Heart left ventricle (tissue), 16 donors: ENCODE results near the gene FMN2. TPM values are rescaled to one million over a fixed set of nuclear protein-coding genes. Genes with fewer than 3 reads are reported as not detected.

Experiments
- ATAC-seq, 4 donors: fragments of 200-7000 bp; cut with Tn5 transposase; one replicate each; pipeline ENCODE4 v1.9.1; 2020 to 2022; ENCODE audit warnings: moderate library complexity in 4 of 4, mild to moderate bottlenecking in 3 of 4, moderate number of reproducible peaks in 1 of 4
- DNase-seq, 5 donors: peaks; one replicate each; pipeline ENCODE4 v3.0.0-alpha.2; 2020
- H3K27ac ChIP-seq, 12 donors: fragments of 200-600 bp; sonication (generic) in 4 of 12; one replicate each; pipeline versions ENCODE4 v1.5.0 to v1.8.0; 2016 to 2022; ENCODE audit warnings: mild to moderate bottlenecking in 2 of 12
- H3K27me3 ChIP-seq, 9 donors: fragments of 200-600 bp; sonication (generic) in 2 of 9; one replicate each; pipeline versions ENCODE4 v1.5.1 to v1.8.0; 2016 to 2022; ENCODE audit warnings: mild to moderate bottlenecking in 3 of 9
- H3K36me3 ChIP-seq, 9 donors: fragments of 200-600 bp; sonication (generic) in 2 of 9; one replicate each; pipeline versions ENCODE4 v1.5.0 to v1.8.0; 2018 to 2022; ENCODE audit warnings: mild to moderate bottlenecking in 2 of 9
- H3K4me1 ChIP-seq, 12 donors: fragments of 200-600 bp; sonication (generic) in 4 of 12; one replicate each; pipeline versions ENCODE4 v1.5.0 to v1.8.0; 2016 to 2022; ENCODE audit warnings: mild to moderate bottlenecking in 3 of 12
- H3K4me3 ChIP-seq, 12 donors: fragments of 200-600 bp; sonication (generic) in 4 of 12; one replicate each; pipeline versions ENCODE4 v1.5.0 to v1.8.0; 2017 to 2022; ENCODE audit warnings: mild to moderate bottlenecking in 9 of 12, moderate library complexity in 4 of 12
- H3K9me3 ChIP-seq, 12 donors: fragments of 200-600 bp; sonication (generic) in 4 of 12; one replicate each; pipeline versions ENCODE4 v1.5.0 to v1.8.0; 2016 to 2022; ENCODE audit warnings: mild to moderate bottlenecking in 1 of 12
- POLR2A ChIP-seq, 2 donors: fragments of 450-650 bp; IDR thresholded peaks; one replicate each; pipeline ENCODE4 v1.6.1; 2017; ENCODE audit warnings: antibody characterized with exemption in 2 of 2, mild to moderate bottlenecking in 2 of 2, moderate library complexity in 2 of 2
- WGBS, 4 donors: extraction: QIAGEN DNeasy Blood & Tissue Kit in 2 of 4; methylation state at CpG; one replicate each; pipeline versions ENCODE4 v1.1.5 to v1.1.7; 2013 to 2018; 5-methylcytosine and 5-hydroxymethylcytosine counted together
- intact Hi-C, 10 donors: fragments of 100-400 bp; cut with DNase I; formaldehyde crosslinking; loops; one replicate each; pipeline versions ENCODE4 v1.11.1 to v1.14.2; 2022
- polyA plus RNA-seq, 2 donors: library from polyadenylated mRNA; stranded (reverse); fragments of 200-250 nt; gene quantifications; one replicate each; pipeline ENCODE4 v1.2.3, GENCODE V29; 2013
- total RNA-seq, 9 donors: library from RNA; depleted of rRNA in 2 of 9; stranded (reverse); fragments of >200 nt in 2 of 9; fragmentation: NEBNext Ultra II Directional in 3 of 9; extraction: Animal tissue kit (Norgen Biotek cat#: 25700) in 3 of 9; gene quantifications; one replicate each; pipeline versions ENCODE4 v1.1.0 to v1.2.4, GENCODE V29; 2016 to 2023
- TF ChIP-seq, protein P1 (sequence below), 12 donors: fragments of 200-600 bp; sonication (generic) in 4 of 12; IDR thresholded peaks; one replicate each; pipeline versions ENCODE4 v1.5.0 to v1.8.0; 2018 to 2022; ENCODE audit warnings: antibody characterized with exemption in 12 of 12, mild to moderate bottlenecking in 5 of 12
- donor health status: ischemic (EF 13 %, LVEDD 7.1; RV severe dilation, severe dysfunction).
- donor health status: healthy with polysubstance abuse.
- donor health status: DM: no; HTN: yes; CAD: no.
- donor health status: DM: no; HTN: no; CAD: no.
- donor health status: ischemic (EF 25% LVEDD 6.9; RV normal size, moderate dysfunction).
- donor health status: ischemic (EF 25% LVEDD 5.7; RV mildly dilated, moderate dysfunction).
- donor health status: healthy.
- donor health status: DM: yes; HTN: yes; CAD: no.
- donor health status: ischemic (EF 35%, LVEDD 5.7; RV mildly dilated, moderate dysfunction).
- donor health status: nonischemic (EF 11% LVEDD 7.7; RV severe dilation, severe dysfunction).
- donor health status: DM: yes; HTN: yes; CAD: no.
- donor health status: PGD.
- donor health status: ischemic (EF 29% LVEDD 5.4; RV normal size, mild dysfunction).
- donor health status: nonischemic (EF 23%, LVEDD 6.1; RV moderate dilation, normal function).

FMN2 gene
- total and polyA plus RNA-seq, 11 donors, result 0.11 to 1.9 (median 0.31) TPM; not detected in 8

DNA sequence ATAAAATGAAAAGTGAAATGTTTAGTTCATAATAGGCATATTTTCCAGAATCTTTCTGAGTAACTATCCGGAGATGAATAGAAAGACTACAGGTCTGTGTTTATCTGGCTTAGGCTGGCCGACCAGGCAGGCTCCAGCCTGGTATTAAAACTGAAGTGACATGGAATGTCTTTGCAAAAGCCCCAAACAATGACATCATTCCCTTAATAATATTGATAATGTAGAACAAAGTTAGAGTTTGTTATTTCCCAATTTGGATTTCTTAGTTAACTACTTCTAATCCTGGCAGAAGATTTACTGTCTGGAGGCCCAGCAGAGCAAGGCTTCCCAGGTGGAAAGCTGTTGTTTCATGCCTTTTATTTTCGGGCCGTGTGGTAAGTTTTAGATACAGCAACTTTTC is 312.6 kb downstream of the FMN2 start:
- no peaks in the 10 kb centered on the region for H3K27me3 ChIP-seq
- H3K4me3 ChIP-seq, result no peak overlapping the region
- no peaks in the 10 kb centered on the region for H3K9me3 ChIP-seq
- intact Hi-C loops, result no loop called here
- no peak for ATAC-seq
- no peak overlapping the region for H3K27ac ChIP-seq
- TF ChIP-seq, protein P1, sequence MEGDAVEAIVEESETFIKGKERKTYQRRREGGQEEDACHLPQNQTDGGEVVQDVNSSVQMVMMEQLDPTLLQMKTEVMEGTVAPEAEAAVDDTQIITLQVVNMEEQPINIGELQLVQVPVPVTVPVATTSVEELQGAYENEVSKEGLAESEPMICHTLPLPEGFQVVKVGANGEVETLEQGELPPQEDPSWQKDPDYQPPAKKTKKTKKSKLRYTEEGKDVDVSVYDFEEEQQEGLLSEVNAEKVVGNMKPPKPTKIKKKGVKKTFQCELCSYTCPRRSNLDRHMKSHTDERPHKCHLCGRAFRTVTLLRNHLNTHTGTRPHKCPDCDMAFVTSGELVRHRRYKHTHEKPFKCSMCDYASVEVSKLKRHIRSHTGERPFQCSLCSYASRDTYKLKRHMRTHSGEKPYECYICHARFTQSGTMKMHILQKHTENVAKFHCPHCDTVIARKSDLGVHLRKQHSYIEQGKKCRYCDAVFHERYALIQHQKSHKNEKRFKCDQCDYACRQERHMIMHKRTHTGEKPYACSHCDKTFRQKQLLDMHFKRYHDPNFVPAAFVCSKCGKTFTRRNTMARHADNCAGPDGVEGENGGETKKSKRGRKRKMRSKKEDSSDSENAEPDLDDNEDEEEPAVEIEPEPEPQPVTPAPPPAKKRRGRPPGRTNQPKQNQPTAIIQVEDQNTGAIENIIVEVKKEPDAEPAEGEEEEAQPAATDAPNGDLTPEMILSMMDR (IDR thresholded peaks at IDR 0.05), result no peak
- no peak for TF ChIP-seq POLR2A (IDR thresholded peaks at IDR 0.05)
- H3K36me3 ChIP-seq, result no peaks in the 10 kb centered on the region
- DNase-seq, result no peak
- WGBS, 4 donors, result 38 to 49% (median 40%) methylated on average over 4 of the region's 4 CpGs
- H3K4me1 ChIP-seq, result no peaks in the 10 kb centered on the region

DNA sequence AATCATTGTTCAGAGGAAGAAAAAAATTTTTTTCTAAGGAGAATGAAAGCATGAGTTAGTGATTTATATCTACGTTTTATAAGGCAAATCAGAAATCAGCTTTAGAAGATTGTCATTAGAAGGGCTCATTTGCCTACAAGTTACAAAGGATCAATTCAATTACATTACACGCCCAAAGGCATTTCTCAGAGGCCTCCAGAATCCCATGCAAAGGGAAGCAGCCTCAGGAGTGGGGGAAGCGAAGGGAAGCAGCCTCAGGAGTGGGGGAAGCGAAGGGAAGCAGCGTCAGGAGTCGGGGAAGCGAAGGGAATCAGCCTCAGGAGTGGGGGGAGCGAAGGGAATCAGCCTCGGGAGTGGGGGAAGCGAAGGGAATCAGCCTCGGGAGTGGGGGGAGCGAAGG is 314.1 kb downstream of the FMN2 start:
- 83 to 88% (median 83%) methylated on average over 12 of the region's 12 CpGs for WGBS, 4 donors
- no peaks in the 10 kb centered on the region for H3K27me3 ChIP-seq
- ATAC-seq, result no peak
- intact Hi-C loops, result no loop called here
- no peak for TF ChIP-seq POLR2A (IDR thresholded peaks at IDR 0.05)
- TF ChIP-seq, protein P1 (IDR thresholded peaks at IDR 0.05), result no peak
- H3K4me1 ChIP-seq, result no peaks in the 10 kb centered on the region
- no peaks in the 10 kb centered on the region for H3K36me3 ChIP-seq
- H3K4me3 ChIP-seq, result no peak overlapping the region
- no peak overlapping the region for H3K27ac ChIP-seq
- DNase-seq, result no peak
- no peaks in the 10 kb centered on the region for H3K9me3 ChIP-seq

DNA sequence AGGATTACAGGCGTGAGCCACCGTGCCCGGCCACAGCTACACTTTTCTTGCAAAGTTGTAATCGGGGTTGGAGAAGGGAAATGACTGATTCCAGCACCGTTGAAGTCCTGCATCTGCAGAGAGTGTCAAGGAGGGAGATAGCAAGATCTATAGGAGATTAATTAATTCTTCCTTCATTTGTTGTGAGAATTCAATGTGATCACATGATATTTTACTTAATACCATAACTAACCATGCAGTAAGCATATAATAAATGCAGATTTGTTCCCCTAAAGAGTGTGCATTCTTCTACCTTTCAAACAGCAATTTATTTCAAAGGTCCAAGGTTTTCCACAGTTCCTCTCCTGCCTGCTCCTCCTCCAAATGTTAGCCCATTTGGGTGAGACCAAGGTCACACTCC is 315.7 kb downstream of the FMN2 start:
- H3K4me3 ChIP-seq, result no peak overlapping the region
- WGBS, 4 donors, result 82 to 88% (median 84%) methylated on average over 5 of the region's 5 CpGs
- DNase-seq (no peak), ATAC-seq (no peak)
- TF ChIP-seq, protein P1 (IDR thresholded peaks at IDR 0.05), result no peak
- TF ChIP-seq POLR2A (IDR thresholded peaks at IDR 0.05), result no peak
- no peaks in the 10 kb centered on the region for H3K27me3 ChIP-seq
- no peak overlapping the region for H3K27ac ChIP-seq
- intact Hi-C loops, result no loop called here
- H3K9me3 ChIP-seq, result no peaks in the 10 kb centered on the region
- no peaks in the 10 kb centered on the region for H3K4me1 ChIP-seq
- no peaks in the 10 kb centered on the region for H3K36me3 ChIP-seq

DNA sequence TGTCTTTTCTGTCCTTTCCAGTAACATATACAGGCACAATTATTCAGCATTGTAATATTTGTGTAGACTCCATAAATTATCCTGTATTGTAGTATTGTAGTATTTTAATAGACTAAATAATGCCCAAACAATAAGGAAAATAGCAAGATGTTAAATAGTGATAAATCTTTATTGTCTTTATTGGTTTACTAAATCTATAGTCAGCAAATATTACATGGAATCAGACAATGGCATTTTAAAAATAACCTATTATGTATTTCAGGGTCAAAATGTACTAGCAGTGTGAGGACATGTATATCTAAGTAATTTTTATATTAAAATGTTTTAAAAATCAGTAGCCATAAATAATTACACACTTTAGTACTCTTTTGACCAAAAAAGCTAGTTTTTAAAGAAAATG is 317.9 kb downstream of the FMN2 start:
- TF ChIP-seq, protein P1 (IDR thresholded peaks at IDR 0.05), result no peak
- no peak for TF ChIP-seq POLR2A (IDR thresholded peaks at IDR 0.05)
- H3K4me1 ChIP-seq, result no peaks in the 10 kb centered on the region
- no peak overlapping the region for H3K27ac ChIP-seq
- H3K9me3 ChIP-seq, result peaks cover 0 to under 1% (median 0%) of the 10 kb centered on the region in 12 donors
- DNase-seq, result no peak
- no peaks in the 10 kb centered on the region for H3K36me3 ChIP-seq
- H3K27me3 ChIP-seq, result no peaks in the 10 kb centered on the region
- no peak overlapping the region for H3K4me3 ChIP-seq
- no peak for ATAC-seq
- intact Hi-C loops, result no loop called here
